Measurements from ENCODE around the gene CORO2A.

Gene CORO2A, protein sequence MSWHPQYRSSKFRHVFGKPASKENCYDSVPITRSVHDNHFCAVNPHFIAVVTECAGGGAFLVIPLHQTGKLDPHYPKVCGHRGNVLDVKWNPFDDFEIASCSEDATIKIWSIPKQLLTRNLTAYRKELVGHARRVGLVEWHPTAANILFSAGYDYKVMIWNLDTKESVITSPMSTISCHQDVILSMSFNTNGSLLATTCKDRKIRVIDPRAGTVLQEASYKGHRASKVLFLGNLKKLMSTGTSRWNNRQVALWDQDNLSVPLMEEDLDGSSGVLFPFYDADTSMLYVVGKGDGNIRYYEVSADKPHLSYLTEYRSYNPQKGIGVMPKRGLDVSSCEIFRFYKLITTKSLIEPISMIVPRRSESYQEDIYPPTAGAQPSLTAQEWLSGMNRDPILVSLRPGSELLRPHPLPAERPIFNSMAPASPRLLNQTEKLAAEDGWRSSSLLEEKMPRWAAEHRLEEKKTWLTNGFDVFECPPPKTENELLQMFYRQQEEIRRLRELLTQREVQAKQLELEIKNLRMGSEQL

DNA sequence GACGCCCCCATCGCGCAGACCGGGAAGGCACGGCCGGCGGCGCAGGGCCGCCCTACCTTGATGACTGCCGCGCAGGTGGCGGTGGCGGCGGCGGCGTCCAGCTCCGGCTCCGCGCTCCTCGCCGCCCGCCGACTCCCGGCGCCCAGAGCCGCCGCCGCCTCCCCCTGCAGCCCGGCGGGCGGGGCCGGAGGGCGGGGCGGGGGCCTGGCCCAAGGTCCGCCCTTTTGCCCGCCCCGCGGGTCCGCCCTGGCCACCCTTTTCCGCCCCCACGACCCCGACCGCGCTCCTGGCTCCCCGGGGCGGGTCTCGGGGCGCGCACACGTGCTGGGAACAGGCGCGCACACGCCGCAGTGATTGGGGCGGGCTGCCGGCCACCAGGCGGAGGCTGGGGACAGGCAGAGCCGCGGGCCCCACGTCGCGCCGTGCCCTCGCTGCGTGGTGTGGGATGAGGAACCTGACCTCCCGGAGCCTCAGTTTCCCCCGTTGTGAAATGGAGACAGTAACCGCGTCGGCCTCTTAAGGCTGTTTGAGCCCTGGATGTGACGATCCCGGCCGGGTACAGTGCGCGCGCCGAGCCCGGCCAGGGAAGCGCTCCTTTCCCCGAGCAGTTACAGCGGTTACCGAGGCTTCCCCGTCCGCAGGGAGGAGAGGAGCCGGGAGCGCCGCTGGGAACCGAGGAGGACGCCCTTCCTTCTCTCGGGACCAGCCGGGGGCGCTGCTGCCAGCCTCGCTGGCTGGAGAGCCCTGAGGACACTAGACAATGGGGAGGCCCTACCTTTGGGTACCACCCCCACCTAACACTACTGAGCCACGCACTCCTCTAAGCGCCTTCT, at the start of gene CORO2A:
CORO2A (minus strand) TSS at position 135 of the 833 bp plus-strand sequence. CDS start 34,977 bp downstream, outside the sequence.
- DNase-seq, result no peak

DNA sequence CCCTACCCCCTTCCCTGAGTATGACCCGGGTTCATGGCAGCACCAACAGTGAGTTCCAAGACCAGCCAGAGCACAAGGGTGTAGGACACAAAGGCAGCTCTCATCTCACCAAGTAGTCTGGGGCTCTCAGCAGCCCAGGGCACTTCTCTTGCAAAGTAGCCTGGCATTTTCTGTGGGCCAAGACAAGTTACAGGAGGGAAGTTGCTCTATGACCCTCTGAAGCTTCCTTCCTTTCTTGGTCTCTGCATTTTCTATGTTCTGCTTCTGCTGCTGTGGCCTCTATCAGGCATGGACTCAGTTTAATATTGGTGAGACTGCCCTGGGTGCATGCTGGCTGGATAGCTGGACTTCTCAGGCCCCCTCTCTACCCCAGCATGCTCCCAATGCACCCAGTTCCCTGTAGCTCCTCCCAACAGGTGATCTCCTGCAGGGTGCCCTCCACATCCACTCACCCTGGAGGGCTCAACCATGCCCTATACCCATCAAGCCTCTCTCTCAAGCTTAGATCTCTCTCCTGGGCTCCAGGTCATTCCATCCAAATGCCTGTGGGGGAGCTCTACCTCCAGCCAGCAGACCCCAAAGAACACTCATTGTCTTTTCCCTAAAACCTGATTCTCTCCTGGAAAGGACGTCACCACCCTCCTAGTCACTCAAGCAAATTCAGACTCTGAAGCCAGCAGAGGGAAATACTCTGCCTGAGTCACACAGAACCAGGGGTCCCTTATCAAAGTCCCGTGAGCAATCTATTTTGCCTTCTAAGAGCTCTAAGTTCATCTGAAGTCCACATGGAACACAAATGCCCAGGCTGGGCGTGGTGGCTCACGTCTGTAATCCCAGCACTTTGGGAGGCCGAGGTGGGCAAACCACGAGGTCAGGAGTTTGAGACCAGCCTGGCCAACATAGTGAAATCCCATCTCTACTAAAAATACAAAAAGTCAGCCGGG, 49.2 kb upstream of the CORO2A start:
- no peak for DNase-seq

DNA sequence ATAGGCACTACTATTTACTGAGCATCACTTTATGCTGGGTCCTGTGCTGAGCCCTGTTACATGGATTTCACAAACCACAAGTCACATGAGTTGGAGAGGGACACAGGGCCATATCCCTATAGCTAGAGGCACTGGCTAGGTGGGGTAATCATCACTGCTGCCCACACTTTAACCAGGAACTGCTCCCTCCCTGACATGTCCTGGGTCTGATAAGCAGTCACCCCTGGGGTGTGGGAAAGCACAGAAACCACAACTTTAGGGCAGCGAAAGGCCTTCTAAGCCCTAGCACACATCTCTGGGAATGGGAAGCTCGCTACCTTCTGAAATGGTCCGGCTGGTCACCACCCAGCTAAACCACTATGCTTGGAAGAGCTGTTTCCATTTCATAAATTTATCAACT, 48.0 kb upstream of the CORO2A start:
- DNase-seq, result no peak

DNA sequence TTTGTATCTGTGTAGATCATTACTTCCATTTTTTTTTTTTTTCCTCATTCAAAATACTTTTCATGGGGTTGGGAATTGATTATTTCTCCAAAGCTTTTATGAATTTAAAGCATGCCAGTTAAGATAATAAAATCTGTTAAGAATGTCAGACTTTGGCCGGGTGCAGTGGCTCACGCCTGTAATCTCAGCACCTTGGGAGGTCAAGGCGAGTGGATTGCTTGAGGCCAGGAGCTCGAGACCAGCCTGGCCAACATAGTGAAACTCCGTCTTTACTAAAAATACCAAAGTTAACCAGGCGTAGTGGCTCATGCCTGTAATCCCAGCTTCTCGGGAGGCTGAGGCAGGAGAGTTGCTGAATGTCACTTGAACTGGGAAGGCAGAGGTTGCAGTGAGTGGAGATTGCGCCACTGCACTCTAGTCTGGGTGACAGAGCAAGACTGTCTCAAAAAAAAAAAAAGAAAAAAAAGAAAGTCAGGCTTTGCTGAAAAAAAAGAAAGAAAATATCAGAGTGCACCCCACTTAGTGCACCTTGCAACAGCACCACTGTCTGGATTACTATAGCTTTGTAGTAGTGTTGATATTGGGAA, 44.6 kb upstream of the CORO2A start:
- DNase-seq, result no peak

DNA sequence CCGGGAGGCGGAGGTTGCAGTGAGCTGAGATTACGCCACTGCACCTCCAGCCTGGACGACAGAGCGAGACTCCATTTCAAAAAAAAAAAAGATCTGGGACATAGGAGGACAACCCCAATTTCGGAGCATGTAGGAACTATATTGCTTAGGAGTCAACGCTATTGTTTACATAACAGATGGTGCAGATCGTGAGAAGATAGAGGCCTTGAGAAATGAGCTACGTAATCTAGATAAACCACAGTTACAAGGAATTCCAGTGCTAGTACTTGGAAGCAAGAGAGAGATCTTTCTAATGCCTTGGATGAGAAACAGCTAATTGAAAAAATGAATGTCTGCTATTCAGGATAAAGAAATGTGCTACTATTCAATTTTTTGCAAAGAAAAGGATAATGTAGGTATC, 42.7 kb upstream of the CORO2A start:
- no peak for DNase-seq

DNA sequence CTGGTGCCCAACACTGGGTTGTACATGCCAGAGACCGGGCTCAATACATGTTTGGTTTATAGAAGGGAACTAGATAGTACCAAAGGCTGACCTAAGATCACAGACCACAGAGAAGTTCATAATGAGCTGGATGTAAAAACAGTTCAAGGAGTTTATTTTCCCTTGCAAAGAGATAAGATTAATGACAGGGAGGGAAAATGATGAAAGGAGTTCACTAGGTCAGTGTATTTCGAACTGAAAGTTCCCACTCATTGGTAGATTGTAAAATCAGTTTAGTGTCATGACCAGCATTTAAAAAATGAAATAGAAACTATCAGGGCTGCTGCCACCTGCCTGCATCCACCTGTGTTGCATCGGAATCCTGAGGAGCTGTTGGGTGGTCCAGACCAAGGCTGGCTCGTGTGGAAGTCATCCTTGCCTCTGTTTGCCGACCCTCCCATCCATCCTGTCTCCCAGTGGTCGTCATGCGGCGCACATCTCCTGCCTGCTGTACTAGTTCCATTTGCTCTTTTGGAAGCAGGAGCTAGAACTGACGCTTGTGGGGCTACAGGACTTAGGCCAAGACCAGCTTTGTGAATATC, 41.9 kb upstream of the CORO2A start:
- DNase-seq, result no peak

DNA sequence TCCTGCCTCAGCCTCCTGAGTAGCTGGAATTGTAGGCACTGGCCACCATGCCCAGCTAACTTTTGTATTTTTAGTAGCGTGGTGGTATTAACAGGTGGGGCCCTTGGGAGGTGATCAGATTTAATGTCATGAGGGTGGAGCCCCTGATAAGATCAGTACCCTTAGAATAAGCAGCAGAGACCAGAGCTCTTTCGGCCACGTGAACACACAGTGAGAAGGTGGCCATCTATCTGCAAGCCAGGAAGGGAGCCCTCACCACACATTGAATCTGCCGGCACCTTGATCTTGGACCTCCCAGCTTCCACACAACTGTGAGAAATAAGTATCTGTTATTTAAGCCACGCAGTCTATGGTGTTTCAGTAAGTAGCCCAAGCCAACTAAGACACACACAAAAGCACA, 40.5 kb upstream of the CORO2A start:
- DNase-seq, result no peak

DNA sequence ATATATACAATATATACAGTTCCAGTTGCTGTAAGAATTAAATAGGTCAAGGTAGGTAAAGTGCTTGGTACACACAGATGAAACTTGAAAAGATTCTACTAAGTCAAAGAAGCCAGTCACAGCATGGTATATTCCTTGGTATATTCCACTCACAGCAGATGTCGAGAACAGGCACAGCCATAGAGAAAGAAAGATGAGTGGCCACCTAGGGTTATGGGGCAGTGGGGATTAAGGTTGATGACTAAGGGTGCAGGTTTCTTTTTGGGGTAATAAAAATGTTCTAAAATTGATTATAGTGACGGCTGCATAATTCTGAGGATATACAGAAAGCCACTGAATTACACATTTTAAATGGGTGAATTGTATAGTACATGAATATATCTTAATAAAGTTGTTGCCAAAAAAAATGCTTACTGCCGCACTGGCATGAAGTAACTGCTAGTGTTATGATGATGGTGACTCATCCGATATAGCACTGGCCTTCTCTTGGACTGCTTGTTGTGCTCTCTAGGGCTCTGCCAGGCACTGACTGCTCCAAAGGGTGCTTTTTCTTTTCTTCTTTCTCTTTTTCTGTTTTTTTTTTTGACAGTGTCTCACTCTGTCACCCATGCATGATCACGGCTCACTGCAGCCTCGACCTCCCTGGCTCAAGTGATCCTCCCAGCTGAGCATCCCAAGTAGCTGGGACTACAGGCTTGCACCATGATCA, 39.5 kb upstream of the CORO2A start:
- no peak for DNase-seq

DNA sequence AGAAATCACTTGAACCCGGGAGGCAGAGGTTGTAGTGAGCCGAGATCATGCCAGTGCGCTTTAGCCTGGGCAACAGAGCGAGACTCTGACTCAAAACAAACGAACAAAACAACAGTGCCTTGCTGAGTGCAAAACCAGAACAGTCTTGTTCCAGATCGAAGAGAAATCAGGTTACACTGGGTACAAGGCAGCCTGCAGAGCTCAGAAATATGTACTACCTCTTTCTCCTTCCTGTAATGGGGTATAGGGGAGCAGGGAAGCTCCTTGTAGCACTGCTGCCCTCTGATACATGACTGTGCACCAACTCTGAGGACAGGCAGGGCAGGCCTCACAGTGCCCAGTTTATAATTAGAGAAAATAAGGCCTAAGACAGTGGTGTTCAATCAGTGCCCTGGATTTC, 38.4 kb upstream of the CORO2A start:
- no peak for DNase-seq

DNA sequence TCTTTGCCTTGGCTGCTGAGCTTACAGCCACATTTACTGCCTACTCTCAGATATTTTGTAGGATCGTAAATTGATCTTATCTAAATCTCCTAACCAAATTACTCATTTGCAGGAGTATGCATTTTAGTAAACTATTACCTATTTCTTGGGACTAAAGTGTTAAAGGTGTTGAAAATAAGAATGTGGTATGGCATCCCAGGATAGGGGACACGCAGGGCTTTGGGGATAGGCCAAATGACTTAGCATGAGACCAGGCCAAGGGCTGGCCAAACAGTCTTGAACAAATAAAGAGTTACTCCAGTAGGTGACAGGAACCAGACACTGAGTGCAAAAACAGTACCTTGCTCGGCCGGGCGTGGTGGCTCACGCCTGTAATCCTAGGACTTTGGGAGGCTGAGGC, 37.9 kb upstream of the CORO2A start:
- no peak for DNase-seq

DNA sequence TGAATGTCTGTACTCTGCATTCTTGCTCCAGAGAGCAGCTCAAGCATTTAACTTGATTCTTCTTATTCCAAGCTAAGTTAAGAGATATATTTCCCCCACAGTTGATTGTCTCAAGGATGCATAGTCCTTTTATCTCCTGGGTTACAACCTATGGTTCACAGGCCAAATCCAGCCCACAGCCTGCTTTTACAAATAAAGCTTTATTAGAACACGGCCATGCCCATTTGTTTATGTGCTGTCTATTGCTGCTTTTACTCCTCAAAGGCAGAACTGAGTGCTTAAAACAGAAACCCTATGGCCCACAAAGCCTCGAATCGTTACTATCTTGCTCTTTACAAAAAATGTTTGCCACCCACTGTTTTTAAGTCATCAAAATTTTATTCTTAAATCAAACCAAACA, 37.2 kb upstream of the CORO2A start:
- DNase-seq, result no peak

DNA sequence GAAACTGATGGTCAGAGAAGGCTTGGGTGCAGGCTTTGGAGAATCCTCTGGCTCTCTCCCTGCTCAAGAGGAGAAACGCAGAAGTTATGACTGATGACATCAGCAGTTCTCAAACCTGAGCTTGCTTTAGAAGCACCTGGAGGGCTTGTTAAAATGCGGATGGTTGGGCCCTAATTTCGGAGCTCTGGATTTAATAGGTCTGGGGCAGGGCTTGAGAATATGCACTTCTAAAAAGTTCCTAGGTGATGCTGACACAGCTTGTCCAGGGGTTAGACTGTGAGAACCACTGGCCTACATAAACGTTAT, 36.6 kb upstream of the CORO2A start:
- no peak for DNase-seq

DNA sequence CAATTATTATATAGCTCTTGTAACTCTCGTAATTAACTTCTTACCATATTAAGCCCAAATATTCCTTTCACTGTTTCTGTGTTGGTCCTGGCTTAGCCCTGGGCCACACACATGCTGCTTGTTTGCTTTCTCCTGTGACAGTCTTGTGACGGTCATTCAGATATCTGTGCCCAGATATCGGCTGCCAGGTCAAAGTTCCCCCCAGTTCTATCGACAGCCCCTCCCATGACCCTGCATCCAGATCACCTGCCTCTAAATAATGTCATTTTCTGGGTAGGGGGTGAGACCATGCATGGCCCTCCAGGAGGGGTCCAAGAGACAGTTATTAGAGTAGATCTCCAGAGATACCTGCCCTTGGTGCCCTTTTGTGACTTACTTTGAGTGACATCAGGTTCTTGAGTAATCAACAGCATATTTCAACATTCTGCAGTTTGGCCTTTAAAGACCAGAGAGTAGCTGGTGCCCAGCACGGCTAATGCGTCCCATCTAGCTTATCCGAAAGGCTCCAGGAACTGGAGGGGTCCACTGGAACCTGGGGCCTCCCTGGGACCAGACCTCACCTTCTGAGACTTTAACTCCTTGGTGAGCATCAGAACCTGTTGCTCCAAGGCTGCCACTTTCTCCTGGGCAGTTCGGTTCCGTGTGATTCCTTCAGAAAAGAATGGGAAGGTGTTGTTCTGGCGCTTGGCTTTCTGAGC, 36.1 kb upstream of the CORO2A start:
- no peak for DNase-seq

DNA sequence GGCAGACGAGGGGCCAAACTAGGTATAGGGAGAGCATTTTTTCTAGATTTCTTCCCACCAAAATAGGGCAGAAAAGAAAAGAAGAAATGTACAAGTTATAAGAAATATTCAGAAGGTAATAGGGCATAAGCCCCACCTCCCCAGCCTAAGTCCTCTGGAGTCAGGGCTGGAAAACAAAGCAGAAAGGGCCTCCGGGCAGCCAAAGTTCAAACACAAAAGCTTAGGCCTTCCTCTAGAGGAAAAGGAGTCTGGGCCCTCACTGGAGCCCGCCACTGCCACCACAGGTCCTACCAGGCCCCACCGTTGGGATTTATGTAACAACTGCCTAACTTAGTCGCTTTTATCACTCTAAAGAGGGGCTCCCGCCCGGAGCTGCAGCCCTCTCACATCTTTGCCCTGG, 35.4 kb upstream of the CORO2A start:
- no peak for DNase-seq

DNA sequence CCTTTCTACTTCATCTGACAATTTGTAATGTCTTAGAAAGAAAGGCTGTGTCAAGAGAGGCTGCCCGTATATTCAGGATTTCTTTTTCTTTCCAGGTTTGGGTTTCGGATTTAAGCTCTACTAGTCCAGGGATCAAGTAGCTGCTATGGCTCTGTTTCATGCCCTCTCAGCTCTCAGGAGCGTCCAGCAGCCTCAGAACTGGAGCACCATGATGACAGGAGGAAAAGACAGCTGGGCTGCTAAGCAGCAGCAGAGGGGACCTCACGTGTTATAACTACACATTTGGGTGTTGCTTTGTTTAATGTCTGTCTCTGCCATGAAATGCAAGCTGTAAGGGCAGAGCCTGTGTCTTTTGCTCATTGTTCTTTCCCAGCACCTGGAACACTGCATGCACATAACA, 34.5 kb upstream of the CORO2A start:
- no peak for DNase-seq

DNA sequence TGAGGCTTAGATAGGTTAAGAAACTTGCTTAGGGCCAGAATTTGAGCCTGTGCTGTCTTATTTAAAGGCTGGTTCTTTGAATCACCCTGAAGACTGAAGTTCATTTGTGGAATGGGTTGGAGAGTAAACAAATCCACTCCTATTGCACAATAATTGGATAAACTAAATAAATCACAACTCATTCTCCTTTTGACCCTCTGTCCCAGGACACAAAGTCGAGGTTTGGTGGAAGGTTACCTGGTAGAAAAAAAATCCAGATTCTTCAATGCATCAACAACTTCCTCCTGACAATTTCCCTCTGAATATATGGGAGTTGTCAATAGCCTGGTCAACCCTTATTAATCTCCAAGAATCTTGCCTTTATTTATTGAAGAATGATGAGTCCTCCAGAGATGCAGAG, 34.1 kb upstream of the CORO2A start:
- DNase-seq, result no peak

DNA sequence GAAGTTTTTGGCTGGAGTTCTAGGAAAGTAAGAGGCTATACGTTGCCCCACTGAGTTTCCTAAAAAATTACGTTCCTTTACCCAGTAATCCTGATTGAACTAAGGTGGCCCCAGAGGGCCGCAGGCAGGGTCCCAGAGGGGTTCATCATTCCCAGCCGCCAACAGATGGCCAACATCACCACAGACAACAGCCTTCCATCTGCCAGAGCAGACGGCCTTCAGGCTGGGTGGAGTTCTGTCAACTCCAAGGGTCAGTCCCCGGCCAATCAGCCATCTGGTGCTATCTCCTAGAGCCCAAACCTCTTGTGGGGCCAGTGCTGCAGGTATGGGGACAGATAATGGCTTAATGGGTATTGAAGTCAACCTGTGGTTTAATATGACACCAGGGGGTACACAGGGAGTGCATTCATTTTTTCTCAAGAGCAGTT, 32.6 kb upstream of the CORO2A start:
- no peak for DNase-seq

DNA sequence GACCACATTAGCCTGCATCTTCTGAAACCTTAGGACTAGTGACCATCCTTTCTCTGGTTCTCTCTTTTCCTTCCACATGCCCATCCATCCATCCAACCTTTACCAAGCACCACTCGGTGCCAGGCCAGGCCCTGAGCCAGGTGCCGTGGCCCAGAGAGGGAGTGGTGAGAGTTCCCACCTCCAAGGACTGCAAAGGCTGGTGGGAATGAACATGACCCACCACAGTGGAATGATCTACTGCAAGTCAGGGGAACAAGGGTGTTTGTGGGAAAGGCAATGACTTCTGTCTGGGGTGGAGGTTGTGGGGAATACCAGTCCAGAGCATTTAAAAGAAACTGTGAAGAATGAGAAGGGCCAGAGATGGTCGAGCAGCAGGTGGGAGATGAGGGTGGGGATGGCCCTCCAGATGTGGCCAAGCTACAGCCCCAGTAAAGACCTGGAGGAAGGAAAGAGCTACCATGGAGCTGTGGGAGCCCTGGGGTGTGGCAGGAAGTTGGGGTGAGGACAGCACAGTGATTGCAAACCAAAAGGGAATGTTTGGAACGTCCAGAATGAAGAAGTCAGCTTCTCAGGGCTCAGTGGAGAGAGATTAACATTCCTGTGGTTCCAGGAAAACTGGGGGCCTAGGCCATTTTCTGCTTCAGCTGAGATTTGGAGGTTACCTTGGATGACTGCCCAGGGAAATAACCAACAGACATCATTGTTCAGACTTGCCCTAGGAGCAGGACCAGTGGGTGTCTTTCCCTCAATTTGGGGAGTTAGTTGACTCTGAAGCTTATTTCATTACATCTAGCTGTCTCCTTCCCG, 30.7 kb upstream of the CORO2A start:
- no peak for DNase-seq

DNA sequence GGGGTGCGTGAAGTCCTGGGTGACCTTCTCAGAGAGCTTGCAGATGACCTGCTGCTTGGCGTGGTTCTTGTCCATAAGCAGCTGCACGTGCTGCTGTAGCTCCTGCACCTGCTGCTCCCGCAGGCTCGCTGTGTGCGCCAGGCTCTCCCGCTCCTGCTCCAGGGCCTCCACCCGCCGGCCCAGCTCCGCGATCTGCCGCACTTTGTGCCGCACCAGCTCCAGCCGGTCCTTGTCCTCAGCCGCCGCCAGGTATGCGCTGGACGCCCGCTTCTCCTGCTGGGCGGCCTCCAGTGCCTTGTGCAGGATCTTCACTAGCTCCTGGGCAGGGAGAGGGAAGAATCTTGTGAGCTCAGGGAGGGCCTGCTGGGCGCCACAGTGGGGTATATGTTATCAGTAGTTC, 28.5 kb upstream of the CORO2A start:
- no peak for DNase-seq

DNA sequence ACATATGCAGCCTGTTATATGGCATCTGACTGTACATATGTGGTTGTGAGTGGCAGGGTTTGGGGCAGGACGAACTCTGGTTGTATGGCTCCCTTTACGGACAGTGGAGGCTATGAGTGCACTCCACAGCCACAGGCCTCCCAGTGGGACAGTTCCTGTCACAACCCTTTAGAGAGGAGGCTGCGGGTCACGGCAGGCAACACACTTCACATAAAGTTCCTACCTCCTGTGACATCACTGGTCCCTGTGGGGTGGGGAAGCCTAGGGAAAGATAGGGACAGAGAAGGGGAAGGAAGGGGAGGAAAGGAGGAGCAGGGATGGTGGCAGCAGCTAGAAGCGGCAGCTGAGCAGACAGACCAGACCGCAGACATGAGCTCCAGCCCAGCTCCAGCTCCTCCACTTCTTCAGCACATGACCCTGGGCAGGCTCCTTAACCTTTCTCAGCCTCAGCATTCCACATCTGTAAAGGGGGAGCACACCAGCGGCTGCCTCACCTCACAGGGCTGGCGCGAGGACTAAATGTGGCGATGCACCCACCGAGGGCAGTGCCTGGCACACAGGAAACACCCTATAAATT, 27.4 kb upstream of the CORO2A start:
- DNase-seq, result no peak
